Cardiac muscle cell (in vitro differentiated cells and primary cell): ENCODE data around the gene C2CD3. TPM values are rescaled to one million over a fixed set of nuclear protein-coding genes. Genes with fewer than 3 reads are reported as not detected.
A peak's percentile ranks its signal among the peaks of the same experiment; 100 is the strongest.

Experiments
- DNase-seq, 2 donors: peaks; one replicate each; pipeline versions ENCODE4 v3.0.0 to v3.0.0-alpha.2; 2010 to 2017; ENCODE audit warnings: low read depth in 1 of 2, low spot score in 1 of 2
- H3K27ac ChIP-seq: fragments of 200-600 bp; sonication (generic); 2 replicates; pipeline ENCODE4 v1.5.1; 2016
- H3K27me3 ChIP-seq: fragments of 200-600 bp; sonication (generic); 2 replicates; pipeline ENCODE4 v1.6.0; 2016; ENCODE audit warnings: control low read depth
- H3K36me3 ChIP-seq: fragments of 200-600 bp; sonication (generic); 2 replicates; pipeline ENCODE4 v1.5.1; 2016; ENCODE audit warnings: control low read depth
- H3K4me1 ChIP-seq: fragments of 200-600 bp; sonication (generic); 2 replicates; pipeline ENCODE4 v1.8.1; 2017; ENCODE audit warnings: low read depth, mild to moderate bottlenecking, mixed run types
- H3K4me3 ChIP-seq: fragments of 200-600 bp; sonication (generic); 2 replicates; pipeline ENCODE4 v1.5.1; 2016; ENCODE audit warnings: mild to moderate bottlenecking
- H3K9me3 ChIP-seq: fragments of 200-600 bp; sonication (generic); 2 replicates; pipeline ENCODE4 v1.5.1; 2017; ENCODE audit warnings: low read depth, mild to moderate bottlenecking, control low read depth
- CTCF ChIP-seq: IDR thresholded peaks from 2 replicates; pipeline ENCODE4 v1.5.1; 2012; ENCODE audit warnings: low read depth, mild to moderate bottlenecking, low read length
- polyA plus RNA-seq: library from polyadenylated mRNA; unstranded; fragments of >200 nt; fragmentation: Nextera tagmentation; extraction: Ambion mirVana; gene quantifications from 2 replicates; pipeline ENCODE4 v1.2.1, GENCODE V29; 2016
- total RNA-seq: library from RNA; depleted of rRNA; stranded (reverse); fragments of >200 nt; gene quantifications from 2 replicates; pipeline ENCODE4 v1.2.3, GENCODE V29; 2016

C2CD3 gene
- total and polyA plus RNA-seq, 2 experiments from 2014 or later = 10.2 to 13.3 TPM

- Histone ChIP-seq H3K27ac (no peak overlapping the region), H3K4me3 (no peak overlapping the region), H3K4me1 (no peaks in the 10 kb centered on the region), H3K27me3 (no peaks in the 10 kb centered on the region), H3K9me3 (no peaks in the 10 kb centered on the region), H3K36me3 (no peaks in the 10 kb centered on the region)
- DNase-seq = no peak
- TF ChIP-seq CTCF = no peak
These were observed 145.2 kb downstream of the C2CD3 start for GRCh38 chr11:74025467-74026166.

GRCh38 chr11:74024261-74025029 is 146.4 kb downstream of the C2CD3 start:
- no peak for TF ChIP-seq CTCF
- Histone ChIP-seq H3K27ac (no peak overlapping the region), H3K36me3 (no peaks in the 10 kb centered on the region)

GRCh38 chr11:74023276-74023675 is 147.5 kb downstream of the C2CD3 start:
- Histone ChIP-seq H3K4me1 (peaks cover 12% of the 10 kb centered on the region), H3K4me3 (no peak overlapping the region), H3K9me3 (no peaks in the 10 kb centered on the region), H3K27me3 (no peaks in the 10 kb centered on the region), H3K27ac (no peak overlapping the region), H3K36me3 (no peaks in the 10 kb centered on the region)
- no peak for TF ChIP-seq CTCF
- no peak for DNase-seq

More at GRCh38 chr11:74024261-74025029, 146.4 kb downstream of the C2CD3 start:
- Histone ChIP-seq H3K4me1 (no peaks in the 10 kb centered on the region), H3K4me3 (no peak overlapping the region), H3K9me3 (no peaks in the 10 kb centered on the region), H3K27me3 (no peaks in the 10 kb centered on the region)
- peak in 1 of 2 donors; percentile 93 for DNase-seq

- no peak overlapping the region for H3K27ac ChIP-seq
- H3K36me3 ChIP-seq = no peaks in the 10 kb centered on the region
- H3K4me3 ChIP-seq = no peak overlapping the region
- H3K27me3 ChIP-seq = no peaks in the 10 kb centered on the region
- peaks cover 13% of the 10 kb centered on the region for H3K4me1 ChIP-seq
- DNase-seq = no peak
- TF ChIP-seq CTCF = no peak
- H3K9me3 ChIP-seq = no peaks in the 10 kb centered on the region
These were observed 148.3 kb downstream of the C2CD3 start for GRCh38 chr11:74022546-74022945.

GRCh38 chr11:74021998-74022397 is 148.8 kb downstream of the C2CD3 start:
- Histone ChIP-seq H3K27ac (no peak overlapping the region), H3K4me3 (no peak overlapping the region), H3K9me3 (no peaks in the 10 kb centered on the region), H3K4me1 (peaks cover 13% of the 10 kb centered on the region), H3K27me3 (no peaks in the 10 kb centered on the region), H3K36me3 (no peaks in the 10 kb centered on the region)
- no peak for DNase-seq
- no peak for TF ChIP-seq CTCF
